ENCODE measurements around the gene IDH2. TPM values are rescaled to one million over a fixed set of nuclear protein-coding genes. Genes with fewer than 3 reads are reported as not detected.
A peak's percentile ranks its signal among the peaks of the same experiment; 100 is the strongest.

IDH2 gene
- total and polyA plus RNA-seq, 2 of the 13 experiments (the other 11 are each of a cell fraction or from before 2014, with no cell fraction given): 121 to 145 TPM

DNA sequence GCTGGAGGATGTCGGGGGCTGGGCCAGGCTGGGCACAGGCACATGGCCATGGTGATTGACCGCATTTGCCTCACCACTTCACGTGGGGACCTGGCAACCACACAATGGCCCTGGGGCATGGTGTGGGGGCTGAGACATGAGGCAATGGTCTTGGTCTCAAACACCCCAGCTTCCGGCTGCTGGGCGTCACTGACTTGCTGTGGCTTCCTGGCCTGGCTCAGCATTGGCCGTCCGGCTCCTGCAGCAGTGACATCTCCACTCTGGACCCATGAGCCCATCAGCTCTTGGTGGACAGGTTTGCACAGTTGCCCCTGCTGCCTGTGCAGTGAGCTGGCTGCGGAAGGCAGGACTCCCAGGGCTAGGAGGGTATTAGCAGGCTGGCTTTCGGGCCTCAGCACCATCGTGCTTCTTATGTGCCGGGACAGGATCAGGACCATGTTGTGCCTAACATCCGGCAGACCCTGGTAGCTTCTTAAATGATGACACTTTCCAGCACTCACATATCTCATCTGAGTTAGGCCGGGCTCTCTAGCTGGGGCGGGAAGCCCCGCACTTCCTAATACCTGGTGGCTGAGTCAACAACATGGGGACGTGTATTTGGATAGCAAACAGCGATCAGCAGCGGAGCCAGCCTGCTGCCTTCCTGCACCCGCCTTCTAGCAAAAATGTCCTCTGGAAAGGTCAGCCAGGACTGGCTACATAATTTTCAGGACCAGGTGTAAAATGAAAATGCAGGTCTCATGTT is 67.0 kb downstream of the IDH2 start (continued):
- TF ChIP-seq LCORL (IDR thresholded peaks at IDR 0.05): no peak
- TF ChIP-seq LCORL (CRISPR knock-in tag; IDR thresholded peaks at IDR 0.05): peak; percentile 89
- TF ChIP-seq SMAD3 (CRISPR knock-in tag; IDR thresholded peaks at IDR 0.05): no peak
- no peak for TF ChIP-seq GFI1 (CRISPR knock-in tag; IDR thresholded peaks at IDR 0.05; ENCODE audit: borderline replicate concordance)
- no peak for TF ChIP-seq KDM5A (IDR thresholded peaks at IDR 0.05; ENCODE audit: borderline replicate concordance, low read length)
- no peak for TF ChIP-seq PRDM4 (CRISPR knock-in tag; IDR thresholded peaks at IDR 0.05; ENCODE audit: borderline replicate concordance)
- TF ChIP-seq PRDM15 (CRISPR knock-in tag; IDR thresholded peaks at IDR 0.05): no peak
- TF ChIP-seq SALL1 (CRISPR knock-in tag; IDR thresholded peaks at IDR 0.05): peak; percentile 69
- no peak for TF ChIP-seq SMAD9 (CRISPR knock-in tag; IDR thresholded peaks at IDR 0.05)
- peak; percentile 62; the same call in 1 of the 2 replicates for TF ChIP-seq SKIL (CRISPR knock-in tag; IDR thresholded peaks at IDR 0.05; ENCODE audit: borderline replicate concordance)
- TF ChIP-seq ZNF552 (CRISPR knock-in tag; IDR thresholded peaks at IDR 0.05; ENCODE audit: borderline replicate concordance): no peak
- no peak for TF ChIP-seq ARID3A (IDR thresholded peaks at IDR 0.05; ENCODE audit: low read depth, low read length)
- no peak for TF ChIP-seq JUN (CRISPR knock-in tag; IDR thresholded peaks at IDR 0.05)
- no peak for TF ChIP-seq ZBTB1 (CRISPR knock-in tag; IDR thresholded peaks at IDR 0.05; ENCODE audit: borderline replicate concordance)
- peak; percentile 71; the same call in 1 of the 2 replicates for TF ChIP-seq HOXA3 (CRISPR knock-in tag; IDR thresholded peaks at IDR 0.05)
- no peak for TF ChIP-seq SOX13 (IDR thresholded peaks at IDR 0.05)
- TF ChIP-seq SOX13 (CRISPR knock-in tag; conservative IDR thresholded peaks at IDR 0.05 in 1 of 2, IDR thresholded peaks at IDR 0.05 in 1 of 2): peak in 1 of 2 experiments; percentile 41; a peak in 1 of 4 replicates
- TF ChIP-seq, protein P1, sequence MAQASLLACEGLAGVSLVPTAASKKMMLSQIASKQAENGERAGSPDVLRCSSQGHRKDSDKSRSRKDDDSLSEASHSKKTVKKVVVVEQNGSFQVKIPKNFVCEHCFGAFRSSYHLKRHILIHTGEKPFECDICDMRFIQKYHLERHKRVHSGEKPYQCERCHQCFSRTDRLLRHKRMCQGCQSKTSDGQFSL (CRISPR knock-in tag; IDR thresholded peaks at IDR 0.05): no peak
- peak; percentile 42; the same call in 1 of the 2 replicates for TF ChIP-seq NFKB2 (CRISPR knock-in tag; IDR thresholded peaks at IDR 0.05; ENCODE audit: borderline replicate concordance)
